H9 (cell line): ENCODE results near the gene SPDYC. TPM values are rescaled to one million over a fixed set of nuclear protein-coding genes. Genes with fewer than 3 reads are reported as not detected.

Source experiments
- DNase-seq: peaks from one replicate; pipeline ENCODE4 v3.0.0-alpha.2; 2017
- H2AFZ ChIP-seq: one replicate; pipeline ENCODE4 v1.6.1; 2013; ENCODE audit warnings: mild to moderate bottlenecking, low read length, control low read depth, moderate library complexity
- H2AK5ac ChIP-seq: 2 replicates; pipeline ENCODE4 v1.6.1; 2013; ENCODE audit warnings: low read length, control low read depth, mixed read lengths; ENCODE audit not compliant: insufficient read length
- H2BK120ac ChIP-seq: one replicate; pipeline ENCODE4 v1.6.1; 2013; ENCODE audit warnings: low read depth, mild to moderate bottlenecking, low read length, control low read depth, inconsistent platforms; ENCODE audit not compliant: poor library complexity, severe bottlenecking
- H2BK12ac ChIP-seq: 2 replicates; pipeline ENCODE4 v1.6.1; 2013; ENCODE audit warnings: low read length, control low read depth, mixed read lengths, low read depth; ENCODE audit not compliant: insufficient read length
- H2BK15ac ChIP-seq: 2 replicates; pipeline ENCODE4 v1.6.1; 2013; ENCODE audit warnings: low read depth, low read length, control low read depth
- H2BK20ac ChIP-seq: one replicate; pipeline ENCODE4 v1.6.1; 2013; ENCODE audit warnings: low read depth, mild to moderate bottlenecking, low read length, control low read depth, inconsistent platforms; ENCODE audit not compliant: poor library complexity, severe bottlenecking
- H2BK5ac ChIP-seq: 2 replicates; pipeline ENCODE4 v1.6.1; 2013; ENCODE audit warnings: low read length, control low read depth, mixed read lengths; ENCODE audit not compliant: insufficient read length
- H3K14ac ChIP-seq: 2 replicates; pipeline ENCODE4 v1.6.1; 2013; ENCODE audit warnings: low read length, control low read depth; ENCODE audit not compliant: insufficient read depth
- H3K18ac ChIP-seq: 2 replicates; pipeline ENCODE4 v1.6.1; 2013; ENCODE audit warnings: low read depth, mild to moderate bottlenecking, mixed read lengths, low read length, control low read depth; ENCODE audit not compliant: insufficient read length
- H3K23ac ChIP-seq: 2 replicates; pipeline ENCODE4 v1.6.1; 2013; ENCODE audit warnings: low read length, control low read depth, mixed read lengths, low read depth; ENCODE audit not compliant: insufficient read length
- H3K23me2 ChIP-seq: 2 replicates; pipeline ENCODE4 v1.6.1; 2013; ENCODE audit warnings: low read depth, mild to moderate bottlenecking, mixed read lengths, low read length, control low read depth; ENCODE audit not compliant: insufficient read length, poor library complexity, severe bottlenecking
- H3K27ac ChIP-seq: 2 replicates; pipeline ENCODE4 v1.5.1; 2013; ENCODE audit warnings: low read length, control low read depth, mixed read lengths, low read depth; ENCODE audit not compliant: insufficient read length
- H3K27me3 ChIP-seq: 2 replicates; pipeline ENCODE4 v1.6.1; 2013; ENCODE audit warnings: low read length, control low read depth, inconsistent platforms; ENCODE audit not compliant: insufficient read depth
- H3K4ac ChIP-seq: 2 replicates; pipeline ENCODE4 v1.6.1; 2013; ENCODE audit warnings: low read depth, mild to moderate bottlenecking, control low read depth, inconsistent platforms, low read length, moderate library complexity
- H3K4me1 ChIP-seq: 2 replicates; pipeline ENCODE4 v1.6.1; 2013; ENCODE audit warnings: low read length, control low read depth, inconsistent platforms; ENCODE audit not compliant: insufficient read depth
- H3K4me2 ChIP-seq: 2 replicates; pipeline ENCODE4 v1.6.1; 2013; ENCODE audit warnings: low read length, control low read depth, mixed read lengths; ENCODE audit not compliant: insufficient read length, insufficient read depth
- H3K56ac ChIP-seq: 2 replicates; pipeline ENCODE4 v1.6.1; 2013; ENCODE audit warnings: low read depth, mild to moderate bottlenecking, mixed read lengths, low read length, control low read depth; ENCODE audit not compliant: insufficient read length
- H3K79me1 ChIP-seq: 2 replicates; pipeline ENCODE4 v1.6.1; 2013; ENCODE audit warnings: low read depth, mild to moderate bottlenecking, moderate library complexity, low read length, control low read depth, inconsistent platforms; ENCODE audit not compliant: insufficient read depth, poor library complexity, severe bottlenecking
- H3K79me2 ChIP-seq: 2 replicates; pipeline ENCODE4 v1.6.1; 2013; ENCODE audit warnings: low read length, control low read depth, inconsistent platforms; ENCODE audit not compliant: insufficient read depth
- H3K9ac ChIP-seq: 2 replicates; pipeline ENCODE4 v1.6.1; 2013; ENCODE audit warnings: low read length, control low read depth, mixed read lengths; ENCODE audit not compliant: insufficient read length; ENCODE audit errors: extremely low read depth
- H3K9me3 ChIP-seq: one replicate; pipeline ENCODE4 v1.6.1; 2013; ENCODE audit warnings: low read depth, low read length, inconsistent platforms; ENCODE audit not compliant: control insufficient read depth
- H3T11ph ChIP-seq: one replicate; pipeline ENCODE4 v1.6.1; 2013; ENCODE audit warnings: mild to moderate bottlenecking, low read length, control low read depth, inconsistent platforms
- H4K20me1 ChIP-seq: one replicate; pipeline ENCODE4 v1.6.1; 2013; ENCODE audit not compliant: control insufficient read depth, insufficient read length, insufficient read depth
- H4K5ac ChIP-seq: 2 replicates; pipeline ENCODE4 v1.6.1; 2013; ENCODE audit warnings: low read depth, mild to moderate bottlenecking, mixed read lengths, low read length, control low read depth; ENCODE audit not compliant: insufficient read length
- H4K8ac ChIP-seq: replicated peaks from 2 replicates; pipeline ENCODE4 v1.6.1; 2013; ENCODE audit warnings: low read length, control low read depth, mixed read lengths, low read depth; ENCODE audit not compliant: insufficient read length
- H4K91ac ChIP-seq: 2 replicates; pipeline ENCODE4 v1.6.1; 2013; ENCODE audit warnings: low read depth, mild to moderate bottlenecking, moderate library complexity, mixed read lengths, low read length, control low read depth; ENCODE audit not compliant: insufficient read length
- H3K27ac Mint-ChIP-seq, 3 experiments: 2 replicates in 2 of 3; 3 replicates in 1 of 3; pipeline ENCODE4 v1.8.0; 2020 to 2021; ENCODE audit warnings: mixed read lengths in 3 of 3, mild to moderate bottlenecking in 1 of 3, moderate library complexity in 1 of 3
- H3K27me3 Mint-ChIP-seq: 2 replicates; pipeline ENCODE4 v1.8.0; 2021; ENCODE audit warnings: low read depth, mild to moderate bottlenecking, moderate library complexity, mixed read lengths
- H3K36me3 Mint-ChIP-seq, 3 experiments: 2 replicates in 2 of 3; 3 replicates in 1 of 3; pipeline ENCODE4 v1.8.0; 2020 to 2021; ENCODE audit warnings: low read depth in 3 of 3, mixed read lengths in 3 of 3; ENCODE audit not compliant: insufficient read depth in 1 of 3
- H3K4me1 Mint-ChIP-seq, 2 experiments: 2 replicates each; pipeline ENCODE4 v1.8.0; 2020; ENCODE audit warnings: mixed read lengths in 2 of 2
- H3K4me3 Mint-ChIP-seq, 2 experiments: 2 replicates in 1 of 2; 3 replicates in 1 of 2; pipeline ENCODE4 v1.8.0; 2020 to 2021; ENCODE audit warnings: mild to moderate bottlenecking in 2 of 2, mixed read lengths in 2 of 2, moderate library complexity in 1 of 2
- H3K9me3 Mint-ChIP-seq, 2 experiments: 2 replicates in 1 of 2; 3 replicates in 1 of 2; pipeline ENCODE4 v1.8.0; 2020; ENCODE audit warnings: mild to moderate bottlenecking in 2 of 2, mixed read lengths in 2 of 2, moderate library complexity in 1 of 2
- WGBS: extraction: QIAGEN DNeasy Blood & Tissue Kit; methylation state at CpG from one replicate; pipeline ENCODE4 v1.1.7; 2013; ENCODE audit warnings: missing lambda C conversion rate, low lambda C conversion rate, mixed read lengths; ENCODE audit not compliant: insufficient read length; ENCODE audit errors: extremely low coverage; 5-methylcytosine and 5-hydroxymethylcytosine counted together
- total RNA-seq: library from RNA; stranded (reverse); gene quantifications from 2 replicates; pipeline ENCODE4 v1.2.1, GENCODE V29; 2021
- TF ChIP-seq, protein P1 (sequence below): fragments of 200-600 bp; sonication (generic); conservative IDR thresholded peaks from 3 replicates; pipeline ENCODE4 v1.8.0; 2021; ENCODE audit warnings: antibody characterized with exemption, mild to moderate bottlenecking

Gene SPDYC
- total RNA-seq, 1 experiment from 2014 or later: 0.61 TPM

DNA sequence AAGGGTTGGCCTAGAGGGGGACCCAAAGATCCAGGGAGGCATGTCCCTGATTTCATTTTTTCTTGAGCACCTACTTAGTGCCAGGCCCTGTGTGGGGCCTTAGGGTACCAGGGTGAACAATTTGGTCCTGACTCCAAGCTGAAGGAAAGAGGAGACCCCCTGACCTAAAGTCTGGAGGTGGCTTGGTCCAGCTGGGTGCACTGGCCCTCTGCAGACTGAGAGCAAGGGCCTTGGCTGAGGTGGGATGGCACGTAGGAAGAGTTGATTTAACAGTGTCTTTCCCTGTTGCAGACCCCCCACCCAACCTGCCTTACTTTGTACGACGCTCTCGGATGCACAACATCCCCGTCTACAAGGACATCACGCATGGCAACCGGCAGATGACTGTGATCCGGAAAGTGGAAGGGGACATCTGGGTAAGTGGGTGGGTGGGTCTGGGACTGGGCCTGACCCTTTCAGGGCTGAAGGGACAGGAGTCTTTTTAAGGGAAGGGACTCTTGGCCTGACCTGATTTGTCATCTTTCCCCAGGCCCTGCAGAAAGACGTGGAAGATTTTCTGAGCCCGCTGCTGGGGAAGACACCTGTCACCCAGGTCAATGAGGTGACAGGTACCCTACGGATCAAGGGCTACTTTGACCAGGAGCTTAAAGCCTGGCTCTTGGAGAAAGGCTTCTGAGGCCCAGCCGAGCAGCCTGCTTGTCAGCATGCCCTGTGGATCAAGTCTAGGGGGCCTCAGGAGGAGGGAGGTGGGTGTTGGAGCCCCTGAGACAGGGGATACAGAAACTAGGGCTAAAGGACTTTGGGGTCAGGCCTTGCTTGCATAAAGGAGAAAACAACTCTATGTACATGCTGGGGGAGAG is 44.6 kb upstream of the SPDYC start:
- Histone ChIP-seq H3T11ph (no peak overlapping the region), H3K79me2 (peaks cover 9% of the 10 kb centered on the region; the same call in 1 of the 2 replicates), H2BK20ac (no peak overlapping the region), H4K20me1 (no peaks in the 10 kb centered on the region), H2BK12ac (no peak overlapping the region), H4K8ac (no peak overlapping the region), H3K27me3 (no peaks in the 10 kb centered on the region), H3K9ac (no peak overlapping the region), H3K9me3 (no peaks in the 10 kb centered on the region), H4K91ac (no peak overlapping the region), H2BK120ac (no peak overlapping the region), H3K4me2 (no peak overlapping the region), H3K14ac (no peak overlapping the region), H4K5ac (no peak overlapping the region), H2BK15ac (no peak overlapping the region), H2AFZ (no peak overlapping the region), H3K23me2 (peaks cover 6% of the 10 kb centered on the region), H2AK5ac (no peak overlapping the region), H3K27ac (no peak overlapping the region), H3K18ac (no peak overlapping the region), H2BK5ac (no peak overlapping the region), H3K56ac (no peak overlapping the region), H3K4me1 (no peaks in the 10 kb centered on the region), H3K79me1 (peaks cover 5% of the 10 kb centered on the region), H3K23ac (no peak overlapping the region), H3K4ac (no peak overlapping the region)
- Mint-ChIP-seq H3K4me1 (peaks cover 4 to 15% of the 10 kb centered on the region in 2 experiments), H3K27ac (no peak overlapping the region), H3K36me3 (peaks cover 26 to 60% (median 59%) of the 10 kb centered on the region in 3 experiments), H3K27me3 (no peaks in the 10 kb centered on the region), H3K4me3 (peak overlapping the region in 1 of 2 experiments; percentile 42; a peak in 1 of 5 replicates), H3K9me3 (no peaks in the 10 kb centered on the region)
- DNase-seq: no peak
- TF ChIP-seq, protein P1, sequence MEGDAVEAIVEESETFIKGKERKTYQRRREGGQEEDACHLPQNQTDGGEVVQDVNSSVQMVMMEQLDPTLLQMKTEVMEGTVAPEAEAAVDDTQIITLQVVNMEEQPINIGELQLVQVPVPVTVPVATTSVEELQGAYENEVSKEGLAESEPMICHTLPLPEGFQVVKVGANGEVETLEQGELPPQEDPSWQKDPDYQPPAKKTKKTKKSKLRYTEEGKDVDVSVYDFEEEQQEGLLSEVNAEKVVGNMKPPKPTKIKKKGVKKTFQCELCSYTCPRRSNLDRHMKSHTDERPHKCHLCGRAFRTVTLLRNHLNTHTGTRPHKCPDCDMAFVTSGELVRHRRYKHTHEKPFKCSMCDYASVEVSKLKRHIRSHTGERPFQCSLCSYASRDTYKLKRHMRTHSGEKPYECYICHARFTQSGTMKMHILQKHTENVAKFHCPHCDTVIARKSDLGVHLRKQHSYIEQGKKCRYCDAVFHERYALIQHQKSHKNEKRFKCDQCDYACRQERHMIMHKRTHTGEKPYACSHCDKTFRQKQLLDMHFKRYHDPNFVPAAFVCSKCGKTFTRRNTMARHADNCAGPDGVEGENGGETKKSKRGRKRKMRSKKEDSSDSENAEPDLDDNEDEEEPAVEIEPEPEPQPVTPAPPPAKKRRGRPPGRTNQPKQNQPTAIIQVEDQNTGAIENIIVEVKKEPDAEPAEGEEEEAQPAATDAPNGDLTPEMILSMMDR: no peak
- WGBS: no CpG with 5 or more reads among the region's 12 CpGs
